BE2C (cell line): ENCODE data around the gene BTBD19.
"Not testable (repeated sequence)": the region's sequence is repeated elsewhere in the genome, so short reads cannot be mapped to it uniquely, and the experiment has no call there.

ENCODE experiments used
- DNase-seq: peaks from one replicate; pipeline ENCODE4 v3.0.0-alpha.2; 2020
- H3K27me3 ChIP-seq: fragments of 250-450 bp; sonication (Bioruptor Pico); 2 replicates; pipeline ENCODE4 v1.5.1; 2020; ENCODE audit warnings: mild to moderate bottlenecking
- H3K36me3 ChIP-seq: fragments of 250-450 bp; sonication (Bioruptor Pico); 2 replicates; pipeline ENCODE4 v1.5.1; 2020; ENCODE audit warnings: mild to moderate bottlenecking
- H3K4me1 ChIP-seq: fragments of 250-450 bp; sonication (Bioruptor Pico); 2 replicates; pipeline ENCODE4 v1.5.1; 2020
- H3K4me3 ChIP-seq: 2 replicates; pipeline ENCODE4 v1.5.1; 2011; ENCODE audit warnings: low read depth, low read length
- H3K9me3 ChIP-seq: fragments of 250-450 bp; sonication (Bioruptor Pico); 2 replicates; pipeline ENCODE4 v1.5.1; 2020
- CTCF ChIP-seq: IDR thresholded peaks from 2 replicates; pipeline ENCODE4 v1.5.1; 2012; ENCODE audit warnings: mild to moderate bottlenecking, low read depth, low read length

The BTBD19 gene

GRCh38 chr1:44808938-44809917 lies 905 bp downstream of the BTBD19 start:
- Histone ChIP-seq H3K36me3 (no peaks in the 10 kb centered on the region), H3K4me1 (peaks cover 20% of the 10 kb centered on the region), H3K9me3 (no peaks in the 10 kb centered on the region), H3K4me3 (no peak overlapping the region), H3K27me3 (no peaks in the 10 kb centered on the region)
- no peak for DNase-seq
- no peak for TF ChIP-seq CTCF

GRCh38 chr1:44810101-44810761 lies 1.9 kb downstream of the BTBD19 start:
- peaks cover 20% of the 10 kb centered on the region for H3K4me1 ChIP-seq
- no peak overlapping the region for H3K4me3 ChIP-seq

GRCh38 chr1:44810762-44811105 lies 2.4 kb downstream of the BTBD19 start:
- not testable (repeated sequence) for H3K27me3 ChIP-seq, H3K9me3 ChIP-seq, DNase-seq, H3K36me3 ChIP-seq, H3K4me3 ChIP-seq
- peaks cover 20% of the 10 kb centered on the region for H3K4me1 ChIP-seq

More at GRCh38 chr1:44810101-44810761, 1.9 kb downstream of the BTBD19 start:
- no peak for TF ChIP-seq CTCF
- H3K9me3 ChIP-seq: no peaks in the 10 kb centered on the region
- H3K36me3 ChIP-seq: no peaks in the 10 kb centered on the region
- H3K27me3 ChIP-seq: no peaks in the 10 kb centered on the region
- DNase-seq: no peak

- Histone ChIP-seq H3K27me3 (no peaks in the 10 kb centered on the region), H3K4me3 (no peak overlapping the region), H3K4me1 (peaks cover 20% of the 10 kb centered on the region), H3K36me3 (no peaks in the 10 kb centered on the region), H3K9me3 (no peaks in the 10 kb centered on the region)
- no peak for TF ChIP-seq CTCF
- no peak for DNase-seq
These were observed 2.9 kb downstream of the BTBD19 start for GRCh38 chr1:44811234-44811633.

- H3K4me1 ChIP-seq: peaks cover 7% of the 10 kb centered on the region
- H3K36me3 ChIP-seq: no peaks in the 10 kb centered on the region
- H3K4me3 ChIP-seq: no peak overlapping the region
- TF ChIP-seq CTCF: no peak
- H3K9me3 ChIP-seq: no peaks in the 10 kb centered on the region
- H3K27me3 ChIP-seq: no peaks in the 10 kb centered on the region
- no peak for DNase-seq
These were observed 4.7 kb downstream of the BTBD19 start for GRCh38 chr1:44812822-44813543.

- not testable (repeated sequence) for H3K9me3 ChIP-seq, H3K27me3 ChIP-seq, H3K36me3 ChIP-seq, DNase-seq, H3K4me1 ChIP-seq, H3K4me3 ChIP-seq
These were observed 7.6 kb downstream of the BTBD19 start for GRCh38 chr1:44815926-44816325.
